ENCODE measurements around the gene RAP2C.
"Not testable (repeated sequence)": the region's sequence is repeated elsewhere in the genome, so short reads cannot be mapped to it uniquely, and the experiment has no call there.

Gene RAP2C

GRCh38 chrX:132193872-132194574 is 25.2 kb downstream of the RAP2C start:
- DNase-seq: no peak

- no peak for DNase-seq
Measured at GRCh38 chrX:132191938-132192337, 27.3 kb downstream of the RAP2C start.

- DNase-seq: no peak
Measured at GRCh38 chrX:132188175-132188574, 31.1 kb downstream of the RAP2C start.

GRCh38 chrX:132187451-132187850 is 31.8 kb downstream of the RAP2C start:
- no peak for DNase-seq

- no peak for DNase-seq
Measured at GRCh38 chrX:132184871-132185270, 34.4 kb downstream of the RAP2C start.

GRCh38 chrX:132181364-132181763 is 37.9 kb downstream of the RAP2C start:
- DNase-seq: no peak

GRCh38 chrX:132180929-132181328 is 38.3 kb downstream of the RAP2C start:
- no peak for DNase-seq

GRCh38 chrX:132173647-132174046 is 45.6 kb downstream of the RAP2C start:
- DNase-seq: no peak

- no peak for DNase-seq
Measured at GRCh38 chrX:132171881-132172280, 47.4 kb downstream of the RAP2C start.

GRCh38 chrX:132171478-132171877 is 47.8 kb downstream of the RAP2C start:
- no peak for DNase-seq

- peak; percentile 34 for DNase-seq
Measured at GRCh38 chrX:132169554-132169953, 49.7 kb downstream of the RAP2C start.

GRCh38 chrX:132165651-132166050 is 53.6 kb downstream of the RAP2C start:
- DNase-seq: no peak

GRCh38 chrX:132165005-132165404 is 54.2 kb downstream of the RAP2C start:
- DNase-seq: no peak

GRCh38 chrX:132163094-132163493 is 56.2 kb downstream of the RAP2C start:
- not testable (repeated sequence) for DNase-seq

GRCh38 chrX:132153166-132153565 is 66.1 kb downstream of the RAP2C start:
- DNase-seq: no peak

Data from NCI-H774 (cell line).